Adrenal gland (tissue), 12 donors: ENCODE measurements around the gene CD93. TPM values are rescaled to one million over a fixed set of nuclear protein-coding genes. Genes with fewer than 3 reads are reported as not detected.

Experiments used
- DNase-seq, 7 donors: peaks; one replicate each; pipeline ENCODE4 v3.0.0-alpha.2; 2019 to 2020
- H3K27ac ChIP-seq, 5 donors: fragments of 200-600 bp; sonication (generic) in 4 of 5; 1 replicate in 3 of 5; 2 replicates in 2 of 5; pipeline versions ENCODE4 v1.5.1 to v1.8.0; 2016 to 2020; ENCODE audit warnings: mild to moderate bottlenecking in 1 of 5
- H3K27me3 ChIP-seq: fragments of 200-600 bp; 2 replicates; pipeline ENCODE4 v1.8.0; 2021
- H3K36me3 ChIP-seq, 2 donors: fragments of 200-600 bp; replicated peaks in 1 of 2; 1 replicate in 1 of 2; 2 replicates in 1 of 2; pipeline versions ENCODE4 v1.5.1 to v1.8.0; 2018 to 2022
- H3K4me1 ChIP-seq, 2 donors: fragments of 200-600 bp; replicated peaks in 1 of 2; 1 replicate in 1 of 2; 2 replicates in 1 of 2; pipeline versions ENCODE4 v1.5.1 to v1.8.0; 2018 to 2021
- H3K4me3 ChIP-seq, 4 donors: fragments of 200-600 bp; sonication (generic) in 3 of 4; one replicate each; pipeline ENCODE4 v1.5.1; 2016 to 2018
- H3K9me3 ChIP-seq, 3 donors: fragments of 200-600 bp; sonication (generic) in 1 of 3; replicated peaks in 1 of 3; 1 replicate in 2 of 3; 2 replicates in 1 of 3; pipeline versions ENCODE4 v1.5.1 to v1.8.0; 2016 to 2021
- CTCF ChIP-seq, 6 experiments: fragments of 450-650 bp in 4 of 6; fragments of 200-600 bp in 2 of 6; sonication (generic) in 1 of 6; IDR thresholded peaks; 1 replicate in 5 of 6; 2 replicates in 1 of 6; pipeline versions ENCODE4 v1.5.1 to v1.8.0; 2016 to 2021; ENCODE audit warnings: antibody characterized with exemption in 6 of 6, mild to moderate bottlenecking in 2 of 6, moderate library complexity in 1 of 6
- POLR2A ChIP-seq, 2 donors: fragments of 450-650 bp; IDR thresholded peaks; one replicate each; pipeline ENCODE4 v1.6.1; 2017; ENCODE audit warnings: antibody characterized with exemption in 2 of 2, mild to moderate bottlenecking in 2 of 2, moderate library complexity in 1 of 2
- WGBS, 4 donors: extraction: QIAGEN DNeasy Blood & Tissue Kit in 2 of 4; methylation state at CpG; one replicate each; pipeline versions ENCODE4 v1.1.5 to v1.1.7; 2013 to 2017; 5-methylcytosine and 5-hydroxymethylcytosine counted together
- intact Hi-C, 2 donors: fragments of 100-400 bp; cut with DNase I; formaldehyde crosslinking; loops; one replicate each; pipeline versions ENCODE4 v1.14.1 to v1.15.0; 2022 to 2023
- polyA plus RNA-seq, 3 donors: library from polyadenylated mRNA; stranded (reverse); fragments of 200-250 nt in 2 of 3; fragments of 350-450 nt in 1 of 3; fragmentation: Illumina TruSeq in 1 of 3; extraction: RNeasy Lipid Tissue Mini Kit (QIAGEN cat#74804) in 1 of 3; gene quantifications; one replicate each; pipeline ENCODE4 v1.2.3, GENCODE V29; 2013 to 2014
- total RNA-seq, 9 donors: library from RNA; depleted of rRNA in 4 of 9; stranded (reverse); fragments of >200 nt in 4 of 9; fragments of 120-200 nt in 1 of 9; fragmentation: NEBNext Ultra II Directional in 1 of 9; extraction: Animal tissue kit (Norgen Biotek cat#: 25700) in 1 of 9; gene quantifications; one replicate each; pipeline versions ENCODE4 v1.1.0 to v1.2.4, GENCODE V29; 2013 to 2023
- donor health status: healthy with polysubstance abuse.
- donor health status: Bipolar disorder and iron deficiency.
- donor health status: DM: yes; HTN: yes; CAD: no.
- donor health status: DM: no; HTN: no; CAD: no.
- donor health status: DM: no; HTN: no; CAD: no.
- donor health status: DM: yes; HTN: yes; CAD: no.

The CD93 gene
- total and polyA plus RNA-seq, 12 donors, result 4.3 to 83.0 (median 37.3) TPM

GRCh38 chr20:23078351-23079015, 7.6 kb downstream of the CD93 start:
- Histone ChIP-seq H3K27ac (no peak overlapping the region), H3K27me3 (no peaks in the 10 kb centered on the region), H3K36me3 (no peaks in the 10 kb centered on the region), H3K4me1 (peaks cover 0 to 4% of the 10 kb centered on the region in 2 donors), H3K4me3 (no peak overlapping the region), H3K9me3 (no peaks in the 10 kb centered on the region)
- intact Hi-C loops, result no loop called here
- no peak for DNase-seq
- TF ChIP-seq CTCF (IDR thresholded peaks at IDR 0.05) (no peak), POLR2A (IDR thresholded peaks at IDR 0.05) (no peak)
- 73 to 79% (median 75%) methylated on average over 5 of the region's 5 CpGs for WGBS, 4 donors

- no peaks in the 10 kb centered on the region for H3K27me3 ChIP-seq
- intact Hi-C loops, result no loop called here
- WGBS, 4 donors, result 80 to 91% (median 86%) methylated on average over 4 of the region's 4 CpGs
These were observed 8.8 kb downstream of the CD93 start for GRCh38 chr20:23077277-23077676.

GRCh38 chr20:23074052-23074451, 12.1 kb downstream of the CD93 start:
- Histone ChIP-seq H3K27me3 (no peaks in the 10 kb centered on the region), H3K9me3 (no peaks in the 10 kb centered on the region), H3K4me1 (peaks cover 0 to 2% of the 10 kb centered on the region in 2 donors), H3K4me3 (no peak overlapping the region), H3K36me3 (no peaks in the 10 kb centered on the region), H3K27ac (no peak overlapping the region)
- DNase-seq, result no peak
- WGBS, 4 donors, result 82 to 90% (median 84%) methylated on average over 2 to 3 of the region's 3 CpGs
- TF ChIP-seq POLR2A (IDR thresholded peaks at IDR 0.05) (no peak), CTCF (IDR thresholded peaks at IDR 0.05) (no peak)
- intact Hi-C loops, result no loop called here

More at GRCh38 chr20:23077277-23077676, 8.8 kb downstream of the CD93 start:
- no peak for TF ChIP-seq CTCF (IDR thresholded peaks at IDR 0.05)
- no peak for TF ChIP-seq POLR2A (IDR thresholded peaks at IDR 0.05)
- DNase-seq, result no peak
- Histone ChIP-seq H3K36me3 (no peaks in the 10 kb centered on the region), H3K4me3 (no peak overlapping the region), H3K9me3 (no peaks in the 10 kb centered on the region), H3K27ac (no peak overlapping the region), H3K4me1 (peaks cover 0 to 4% of the 10 kb centered on the region in 2 donors)

GRCh38 chr20:23072892-23073586, 13.1 kb downstream of the CD93 start:
- Histone ChIP-seq H3K27me3 (no peaks in the 10 kb centered on the region), H3K27ac (no peak overlapping the region), H3K36me3 (no peaks in the 10 kb centered on the region), H3K4me1 (no peaks in the 10 kb centered on the region), H3K9me3 (no peaks in the 10 kb centered on the region), H3K4me3 (no peak overlapping the region)
- TF ChIP-seq CTCF (IDR thresholded peaks at IDR 0.05) (no peak), POLR2A (IDR thresholded peaks at IDR 0.05) (no peak)
- intact Hi-C loops, result no loop called here
- no peak for DNase-seq
- WGBS, 4 donors, result 63 to 75% (median 67%) methylated on average over 11 of the region's 11 CpGs
